ENCODE data around the gene MCUB.

GRCh38 chr4:109572154-109572553 lies 12.1 kb downstream of the MCUB start:
- no peak for TF ChIP-seq TAF1 (IDR thresholded peaks at IDR 0.05; ENCODE audit: control insufficient read depth, extremely low read depth, insufficient read depth, low read length, severe bottlenecking)
- no peak for TF ChIP-seq ETS2 (tag; IDR thresholded peaks at IDR 0.05; ENCODE audit: borderline replicate concordance, poor library complexity, severe bottlenecking)
- no peak for TF ChIP-seq EZH2 (IDR thresholded peaks at IDR 0.05; ENCODE audit: borderline replicate concordance, low read depth, low read length)
- no peak for TF ChIP-seq SOX6 (IDR thresholded peaks at IDR 0.05)
- no peak for TF ChIP-seq GABPA (tag; conservative IDR thresholded peaks at IDR 0.05; ENCODE audit: low read depth)
- no peak for TF ChIP-seq MYC (IDR thresholded peaks at IDR 0.05; ENCODE audit: low read depth, low read length)
- TF ChIP-seq MYC (CRISPR knock-in tag; IDR thresholded peaks at IDR 0.05; ENCODE audit: borderline replicate concordance, low read depth), result no peak
